H1 (cell line): ENCODE results near the gene SLC8A1. TPM values are rescaled to one million over a fixed set of nuclear protein-coding genes. Genes with fewer than 3 reads are reported as not detected.

ENCODE experiments used
- CTCF ChIA-PET: fragments of 300-600 bp; sonication (Branson Sonifier 250); formaldehyde crosslinking; loops from one replicate; lab custom pipeline; 2021; ENCODE audit not compliant: partially characterized antibody; lab: Charles Lee
- POLR2A ChIA-PET: fragments of 300-600 bp; sonication (Branson Sonifier 250); formaldehyde crosslinking; loops from one replicate; lab custom pipeline; 2021; ENCODE audit warnings: inconsistent platforms; ENCODE audit not compliant: partially characterized antibody; lab: Charles Lee
- DNase-seq, 2 experiments: peaks; one replicate each; pipeline versions ENCODE4 v3.0.0 to v3.0.0-alpha.2; 2010 to 2022; ENCODE audit warnings: low spot score in 2 of 2, low read depth in 1 of 2, mixed read lengths in 1 of 2
- FAIRE-seq: peaks from 2 replicates; lab custom pipeline; 2011; peaks lifted over from hg19 to GRCh38; lab: Jason Lieb, UNC
- H2AFZ ChIP-seq: 2 replicates; pipeline ENCODE4 v1.8.1; 2012; ENCODE audit warnings: low read length, inconsistent platforms
- H2AK5ac ChIP-seq: 2 replicates; pipeline ENCODE4 v1.6.1; 2013; ENCODE audit warnings: low read depth, low read length
- H2BK120ac ChIP-seq: replicated peaks from 2 replicates; pipeline ENCODE3; 2013; ENCODE audit warnings: low read depth, low read length, inconsistent platforms
- H2BK12ac ChIP-seq: 2 replicates; pipeline ENCODE4 v1.6.1; 2013; ENCODE audit warnings: low read depth, low read length
- H2BK15ac ChIP-seq: 2 replicates; pipeline ENCODE4 v1.6.1; 2013; ENCODE audit warnings: low read length
- H2BK20ac ChIP-seq: 2 replicates; pipeline ENCODE4 v1.6.1; 2013; ENCODE audit warnings: low read length
- H2BK5ac ChIP-seq: 2 replicates; pipeline ENCODE4 v1.6.1; 2013; ENCODE audit warnings: low read depth, low read length
- H3K14ac ChIP-seq: 2 replicates; pipeline ENCODE4 v1.6.1; 2013; ENCODE audit warnings: inconsistent platforms; ENCODE audit not compliant: insufficient read length
- H3K18ac ChIP-seq: 2 replicates; pipeline ENCODE4 v1.6.1; 2013; ENCODE audit warnings: low read length; ENCODE audit errors: extremely low read depth
- H3K23ac ChIP-seq: 2 replicates; pipeline ENCODE4 v1.6.1; 2013; ENCODE audit warnings: inconsistent platforms; ENCODE audit not compliant: insufficient read length
- H3K23me2 ChIP-seq: 2 replicates; pipeline ENCODE4 v1.6.1; 2013; ENCODE audit warnings: low read depth, low read length
- H3K27ac ChIP-seq: 2 replicates; pipeline ENCODE4 v1.6.1; 2011; ENCODE audit warnings: low read depth, low read length, inconsistent platforms
- H3K27me3 ChIP-seq, 4 experiments: replicated peaks in 1 of 4; 1 replicate in 1 of 4; 2 replicates in 3 of 4; pipeline versions ENCODE4 v1.6.1 to v1.8.1; 2011 to 2013; ENCODE audit warnings: low read length in 3 of 4, mild to moderate bottlenecking in 3 of 4, inconsistent platforms in 2 of 4, mixed read lengths in 2 of 4, moderate library complexity in 1 of 4; ENCODE audit not compliant: control insufficient read depth in 3 of 4, insufficient read depth in 3 of 4; ENCODE audit errors: extremely low read depth in 1 of 4
- H3K36me3 ChIP-seq, 4 experiments: 2 replicates each; pipeline versions ENCODE4 v1.6.1 to v1.8.1; 2011 to 2013; ENCODE audit warnings: mild to moderate bottlenecking in 4 of 4, low read length in 3 of 4, moderate library complexity in 2 of 4, control low read depth in 1 of 4, inconsistent platforms in 1 of 4; ENCODE audit not compliant: insufficient read depth in 4 of 4, control insufficient read depth in 2 of 4
- H3K4ac ChIP-seq: replicated peaks from 2 replicates; pipeline ENCODE3; 2013; ENCODE audit warnings: low read length, low read depth, mixed read lengths, inconsistent platforms; ENCODE audit not compliant: insufficient read length
- H3K4me1 ChIP-seq, 4 experiments: replicated peaks in 1 of 4; 1 replicate in 1 of 4; 2 replicates in 3 of 4; pipeline versions ENCODE4 v1.6.1 to v1.8.1; 2011 to 2013; ENCODE audit warnings: low read length in 3 of 4, inconsistent platforms in 2 of 4, mixed read lengths in 1 of 4; ENCODE audit not compliant: insufficient read depth in 4 of 4, control insufficient read depth in 3 of 4
- H3K4me2 ChIP-seq, 2 experiments: 2 replicates each; pipeline versions ENCODE4 v1.6.1 to v1.8.1; 2011 to 2013; ENCODE audit warnings: low read depth in 2 of 2, low read length in 2 of 2, control low read depth in 1 of 2, inconsistent platforms in 1 of 2, mild to moderate bottlenecking in 1 of 2; ENCODE audit not compliant: insufficient read depth in 1 of 2
- H3K4me3 ChIP-seq, 4 experiments: fragments of 200-600, 300-600 bp in 1 of 4; sonication (generic), shearing (Covaris generic), sonication (Bioruptor Twin) in 1 of 4; 2 replicates each; pipeline versions ENCODE4 v1.5.1 to v1.8.1; 2011 to 2016; ENCODE audit warnings: low read length in 4 of 4, low read depth in 3 of 4, control low read depth in 2 of 4, inconsistent platforms in 2 of 4, mild to moderate bottlenecking in 2 of 4, mixed read lengths in 1 of 4, moderate library complexity in 1 of 4; ENCODE audit not compliant: insufficient read depth in 2 of 4; ENCODE audit errors: extremely low read depth in 1 of 4
- H3K56ac ChIP-seq: replicated peaks from 2 replicates; pipeline ENCODE3; 2013; ENCODE audit warnings: low read depth, mild to moderate bottlenecking, mixed read lengths, low read length, inconsistent platforms; ENCODE audit not compliant: insufficient read length
- H3K79me1 ChIP-seq: 2 replicates; pipeline ENCODE4 v1.6.1; 2013; ENCODE audit warnings: low read depth, low read length, control low read depth
- H3K79me2 ChIP-seq, 2 experiments: 2 replicates each; pipeline versions ENCODE4 v1.6.1 to v1.8.1; 2012 to 2013; ENCODE audit warnings: low read length in 2 of 2, mild to moderate bottlenecking in 2 of 2, inconsistent platforms in 1 of 2; ENCODE audit not compliant: insufficient read depth in 2 of 2, control insufficient read depth in 1 of 2
- H3K9ac ChIP-seq, 4 experiments: replicated peaks in 1 of 4; 1 replicate in 1 of 4; 2 replicates in 3 of 4; pipeline versions ENCODE4 v1.6.1 to v1.8.1; 2011 to 2013; ENCODE audit warnings: low read depth in 3 of 4, low read length in 3 of 4, control low read depth in 2 of 4, mild to moderate bottlenecking in 2 of 4, moderate library complexity in 2 of 4, inconsistent platforms in 1 of 4; ENCODE audit errors: extremely low read depth in 1 of 4
- H3K9me3 ChIP-seq, 2 experiments: 2 replicates each; pipeline versions ENCODE4 v1.6.1 to v1.8.1; 2012 to 2013; ENCODE audit warnings: mild to moderate bottlenecking in 2 of 2, moderate library complexity in 2 of 2, control low read depth in 1 of 2, inconsistent platforms in 1 of 2, low read depth in 1 of 2, low read length in 1 of 2, mixed read lengths in 1 of 2; ENCODE audit not compliant: insufficient read depth in 2 of 2
- H4K20me1 ChIP-seq, 2 experiments: replicated peaks in 1 of 2; 2 replicates each; pipeline versions ENCODE3 to v1.8.1; 2011 to 2013; ENCODE audit warnings: inconsistent platforms in 2 of 2, low read length in 2 of 2, mild to moderate bottlenecking in 1 of 2; ENCODE audit not compliant: insufficient read depth in 2 of 2, control insufficient read depth in 1 of 2
- H4K5ac ChIP-seq: 2 replicates; pipeline ENCODE4 v1.6.1; 2013; ENCODE audit warnings: low read length, low read depth, mixed read lengths, inconsistent platforms; ENCODE audit not compliant: insufficient read length
- H4K8ac ChIP-seq: 2 replicates; pipeline ENCODE4 v1.8.0; 2013; ENCODE audit warnings: mild to moderate bottlenecking, moderate library complexity, low read length, inconsistent platforms; ENCODE audit not compliant: insufficient read depth; ENCODE audit errors: extremely low read depth
- H4K91ac ChIP-seq: replicated peaks from 2 replicates; pipeline ENCODE3; 2013; ENCODE audit warnings: low read length, mixed read lengths, inconsistent platforms; ENCODE audit not compliant: insufficient read length
- ATF2 ChIP-seq: IDR thresholded peaks from 2 replicates; pipeline ENCODE4 v1.6.1; 2012; ENCODE audit warnings: low read length, inconsistent platforms
- BCL11A ChIP-seq, 2 experiments: IDR thresholded peaks; one replicate each; pipeline ENCODE4 v1.6.1; 2011; ENCODE audit warnings: low read depth in 2 of 2, low read length in 2 of 2, mild to moderate bottlenecking in 2 of 2
- CBX8 ChIP-seq: fragments of 300-800, 300-1000 bp; sonication (generic); IDR thresholded peaks from 2 replicates; pipeline ENCODE4 v1.7.1; 2016; ENCODE audit warnings: low read depth, low read length, borderline replicate concordance
- CTCF ChIP-seq, 3 experiments: IDR thresholded peaks; 1 replicate in 2 of 3; 2 replicates in 1 of 3; pipeline versions ENCODE4 v1.5.1 to v1.6.1; 2011; ENCODE audit warnings: low read length in 3 of 3, mild to moderate bottlenecking in 3 of 3, inconsistent platforms in 2 of 3, low read depth in 1 of 3, moderate library complexity in 1 of 3; ENCODE audit not compliant: insufficient read depth in 1 of 3; ENCODE audit errors: control extremely low read depth in 1 of 3
- E2F6 ChIP-seq: IDR thresholded peaks from 2 replicates; pipeline ENCODE4 v1.6.1; 2012; ENCODE audit warnings: inconsistent platforms
- GABPA ChIP-seq: IDR thresholded peaks from 2 replicates; pipeline ENCODE4 v1.6.1; 2011; ENCODE audit warnings: mild to moderate bottlenecking, low read length, moderate library complexity, borderline replicate concordance; ENCODE audit not compliant: insufficient read depth
- KDM5A ChIP-seq: fragments of 200-600 bp; IDR thresholded peaks from 2 replicates; pipeline ENCODE4 v1.7.1; 2012; ENCODE audit warnings: mild to moderate bottlenecking, low read length, inconsistent platforms, mixed read lengths
- MAX ChIP-seq: IDR thresholded peaks from 2 replicates; pipeline ENCODE4 v1.6.1; 2012; ENCODE audit warnings: inconsistent platforms
- WGBS, 2 experiments: shearing (Covaris generic) in 1 of 2; methylation state at CpG; one replicate each; pipeline versions ENCODE4 v1.1.6 to v1.1.7; 2013 to 2015; ENCODE audit warnings: low lambda C conversion rate in 2 of 2, mixed read lengths in 2 of 2, inconsistent platforms in 1 of 2, low coverage in 1 of 2, missing lambda C conversion rate in 1 of 2; ENCODE audit not compliant: insufficient replicate concordance in 2 of 2, insufficient coverage in 1 of 2, insufficient read length in 1 of 2; ENCODE audit errors: extremely low coverage in 1 of 2, missing lambda C conversion rate in 1 of 2; 5-methylcytosine and 5-hydroxymethylcytosine counted together
- polyA plus RNA-seq, 7 experiments: library from polyadenylated mRNA; depleted of rRNA in 3 of 7; stranded (reverse) in 5 of 7; unstranded in 2 of 7; fragments of >200 nt in 5 of 7; fragments of 200-250 nt in 2 of 7; gene quantifications; 1 replicate in 5 of 7; 2 replicates in 1 of 7; 4 replicates in 1 of 7; pipeline versions ENCODE4 v1.2.1 to v1.2.3, GENCODE V29; 2011 to 2013; ENCODE audit warnings: missing spikeins in 2 of 7, mixed read lengths in 2 of 7
- total RNA-seq: library from RNA; stranded (reverse); fragmentation: NEBNext Ultra II Directional; extraction: Animal tissue kit (Norgen Biotek cat#: 25700); gene quantifications from 2 replicates; pipeline ENCODE4 v1.2.1, GENCODE V29; 2021

The SLC8A1 gene
- total and polyA plus RNA-seq, 2 of the 8 experiments (the other 6 are each of a cell fraction or from before 2014, with no cell fraction given) = 0.68 to 3.6 TPM

GRCh38 chr2:40254611-40255010 lies 197.3 kb downstream of the SLC8A1 start:
- Histone ChIP-seq H3K4me1 (0 out of 7 replicates have a peak, but pooled peaks cover 0 to 3% (median 0%) of the 10 kb centered on the region in 4 experiments), H3K23me2 (no peaks in the 10 kb centered on the region), H2BK5ac (no peak overlapping the region), H2BK20ac (no peak overlapping the region), H3K56ac (no peak overlapping the region), H3K9me3 (no peaks in the 10 kb centered on the region), H3K36me3 (no peaks in the 10 kb centered on the region), H4K8ac (no peak overlapping the region), H3K4me3 (no peak overlapping the region), H4K5ac (no peak overlapping the region), H3K14ac (no peak overlapping the region), H2AFZ (no peak overlapping the region), H3K9ac (no peak overlapping the region), H3K4ac (no peak overlapping the region), H3K4me2 (no peak overlapping the region), H4K91ac (no peak overlapping the region), H2BK120ac (no peak overlapping the region), H3K27ac (no peak overlapping the region), H3K18ac (no peak overlapping the region), H4K20me1 (no peaks in the 10 kb centered on the region), H3K79me1 (no peaks in the 10 kb centered on the region), H3K79me2 (no peaks in the 10 kb centered on the region), H3K23ac (no peak overlapping the region), H2BK15ac (no peak overlapping the region), H3K27me3 (no peaks in the 10 kb centered on the region), H2AK5ac (no peak overlapping the region), H2BK12ac (no peak overlapping the region)
- POLR2A ChIA-PET = no interaction called here
- no peak for DNase-seq
- FAIRE-seq = no peak
- CTCF ChIA-PET = interaction anchor here (0.7 to 2.3 kb wide), 2 partner anchors 10 to 225 kb away, joined by 3 to 12 read pairs; no protein-coding TSS in a partner anchor
- WGBS, 2 experiments = 100% methylated on average over 1 of the region's 1 CpG; no CpG with 5 or more reads in 1 of the 2 experiments
- TF ChIP-seq KDM5A = no peak
- no peak for TF ChIP-seq ATF2
- no peak for TF ChIP-seq E2F6
- TF ChIP-seq GABPA = no peak
- TF ChIP-seq CTCF (IDR thresholded peaks at IDR 0.05; ENCODE audit: control extremely low read depth in 1 of 3, insufficient read depth in 1 of 3, low read depth in 1 of 3, low read length in 3 of 3) = no peak
- TF ChIP-seq MAX = no peak
- no peak for TF ChIP-seq BCL11A (IDR thresholded peaks at IDR 0.05; ENCODE audit: low read depth in 2 of 2, low read length in 2 of 2)
- no peak for TF ChIP-seq CBX8
